Cardiac septum (tissue), 1 donor: ENCODE results near the gene MAP3K12. TPM values are rescaled to one million over a fixed set of nuclear protein-coding genes. Genes with fewer than 3 reads are reported as not detected.

Source experiments
- DNase-seq: peaks from one replicate; pipeline ENCODE4 v3.0.0-alpha.2; 2020; ENCODE audit warnings: low spot score
- intact Hi-C: fragments of 100-400 bp; cut with DNase I; formaldehyde crosslinking; loops from one replicate; pipeline ENCODE4 v1.14.0; 2022
- total RNA-seq: library from RNA; stranded (reverse); fragmentation: NEBNext Ultra II Directional; extraction: Animal tissue kit (Norgen Biotek cat#: 25700); gene quantifications from one replicate; pipeline ENCODE4 v1.2.1, GENCODE V29; 2021
- donor health status: DM: no; HTN: no; CAD: no.

The MAP3K12 gene
- total RNA-seq, 1 donor from 2014 or later: 7.0 TPM

DNA sequence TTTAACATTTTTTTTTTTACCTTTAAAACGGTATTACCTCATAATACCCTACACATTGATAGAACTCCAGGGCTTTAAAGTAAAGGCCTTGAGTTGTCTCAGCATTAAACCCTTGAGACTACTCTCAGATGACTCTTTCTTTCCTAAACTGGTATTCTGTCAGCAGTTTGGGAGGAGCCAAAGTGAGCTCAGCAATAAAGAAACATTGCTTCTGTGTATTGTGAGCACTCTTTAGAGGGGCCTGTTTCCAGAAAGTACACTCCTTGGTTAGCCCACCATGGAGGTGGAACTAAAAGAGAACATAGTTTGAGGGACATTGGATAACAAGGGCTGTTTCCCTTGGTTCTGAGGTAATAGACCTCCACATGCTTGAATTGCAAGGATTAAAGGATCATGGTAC is 20.4 kb downstream of the MAP3K12 start:
- intact Hi-C loops: no loop called here
- DNase-seq: no peak

DNA sequence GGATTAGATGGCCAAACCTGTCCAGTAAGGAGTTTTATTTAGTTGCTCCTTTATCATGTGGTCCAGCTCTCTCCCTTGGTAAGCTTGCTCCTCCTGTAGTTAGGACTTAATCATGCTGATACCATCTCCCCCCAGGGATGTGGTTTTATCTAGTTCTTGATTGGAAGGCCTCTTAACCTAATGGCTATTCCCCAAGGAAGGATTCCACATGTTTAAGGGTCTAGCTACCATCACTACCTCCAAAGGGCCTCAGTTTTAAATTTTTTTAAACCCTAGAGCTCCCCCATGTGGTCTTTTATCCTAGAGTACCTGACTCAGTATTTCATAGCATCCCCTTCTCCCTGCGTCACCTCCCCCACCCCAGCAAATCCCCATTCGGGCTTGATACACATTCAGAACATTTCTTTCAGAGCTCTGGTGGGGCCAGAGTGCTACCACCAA is 22.5 kb downstream of the MAP3K12 start:
- DNase-seq: no peak
- intact Hi-C loops: no loop called here

GRCh38 chr12:53474819-53475218 is 24.4 kb downstream of the MAP3K12 start:
- no peak for DNase-seq
- intact Hi-C loops: no loop called here

GRCh38 chr12:53474077-53474476 is 25.2 kb downstream of the MAP3K12 start:
- no peak for DNase-seq
- intact Hi-C loops: no loop called here

DNA sequence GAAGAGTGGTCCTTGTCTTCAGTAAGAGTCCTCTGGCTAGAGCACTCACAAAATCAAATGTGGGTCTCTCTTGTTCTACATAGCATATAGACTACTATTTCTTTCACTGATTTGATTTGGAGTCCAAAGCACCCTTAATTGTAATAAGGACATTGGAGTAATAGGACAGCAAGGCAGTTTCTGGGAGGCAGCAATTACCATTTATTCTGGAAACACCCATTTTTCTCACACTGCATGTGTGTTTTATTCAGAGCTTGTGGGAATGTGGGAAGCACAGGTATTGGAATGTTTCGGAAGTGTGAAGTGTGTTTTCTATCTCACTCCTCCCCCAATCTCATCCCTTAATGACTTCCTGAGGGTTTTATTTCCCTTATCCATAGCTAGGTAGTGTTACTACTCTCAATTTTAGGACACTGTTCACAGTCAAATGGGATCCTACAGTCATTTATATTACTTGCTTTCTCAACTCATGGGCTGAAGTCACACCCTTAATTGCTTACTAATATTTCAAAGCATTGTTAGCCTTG is 27.1 kb downstream of the MAP3K12 start:
- intact Hi-C loops: no loop called here
- DNase-seq: no peak

DNA sequence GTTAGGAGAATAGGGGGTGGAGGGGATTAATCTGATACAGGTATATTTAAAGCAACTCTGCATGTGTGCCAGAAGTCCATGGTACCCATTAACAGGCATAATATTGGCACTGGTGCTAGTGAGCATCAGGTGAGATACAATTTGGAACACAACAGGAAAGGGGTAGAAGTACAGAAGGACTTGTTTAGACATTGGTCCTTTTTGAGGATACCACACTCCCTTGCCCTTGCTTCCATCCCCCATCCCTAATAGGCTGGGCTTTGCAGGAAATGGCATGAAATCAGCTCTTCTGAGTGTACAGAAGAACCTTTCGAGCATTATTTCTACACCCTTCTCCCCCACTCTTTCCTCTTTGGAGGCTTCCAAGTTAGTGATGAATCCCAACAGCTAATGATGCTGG is 31.0 kb downstream of the MAP3K12 start:
- intact Hi-C loops: no loop called here
- no peak for DNase-seq

DNA sequence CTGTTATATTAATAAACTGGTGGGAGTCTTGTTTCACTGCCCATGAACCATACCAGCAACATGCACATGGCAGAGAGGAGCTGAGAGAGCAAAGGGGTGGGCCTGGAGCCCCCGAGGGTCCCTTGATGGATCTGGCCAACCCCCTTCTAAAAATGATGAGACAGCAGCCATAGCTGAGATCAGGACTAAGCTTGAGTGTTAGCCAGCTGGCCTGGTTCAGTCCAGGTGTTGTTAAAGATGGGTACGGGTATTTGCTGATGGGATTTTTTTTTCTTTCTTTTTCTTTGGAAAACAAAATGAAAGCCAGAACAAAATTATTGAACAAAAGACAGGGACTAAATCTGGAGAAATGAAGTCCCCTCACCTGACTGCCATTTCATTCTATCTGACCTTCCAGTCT is 31.4 kb downstream of the MAP3K12 start:
- intact Hi-C loops: no loop called here
- DNase-seq: no peak

DNA sequence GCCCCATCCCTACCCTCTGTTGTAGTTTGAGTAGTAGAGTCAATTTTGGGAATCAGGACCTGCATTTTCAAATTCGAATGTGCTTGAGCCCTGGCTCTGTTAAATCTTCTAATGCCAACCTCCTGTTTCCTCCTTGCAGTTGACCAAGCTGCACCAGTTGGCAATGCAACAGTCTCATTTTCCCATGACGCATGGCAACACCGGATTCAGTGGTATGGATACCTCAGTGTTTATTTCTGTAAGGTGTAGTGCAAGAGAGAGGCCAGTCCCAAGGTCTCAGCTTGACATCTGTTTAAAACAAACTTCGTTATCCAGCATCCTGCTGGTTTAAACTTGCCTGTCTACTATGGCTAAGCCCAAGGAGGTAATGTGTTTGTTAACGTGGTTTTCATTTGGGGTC is 32.2 kb downstream of the MAP3K12 start:
- DNase-seq: no peak
- intact Hi-C loops: no loop called here

DNA sequence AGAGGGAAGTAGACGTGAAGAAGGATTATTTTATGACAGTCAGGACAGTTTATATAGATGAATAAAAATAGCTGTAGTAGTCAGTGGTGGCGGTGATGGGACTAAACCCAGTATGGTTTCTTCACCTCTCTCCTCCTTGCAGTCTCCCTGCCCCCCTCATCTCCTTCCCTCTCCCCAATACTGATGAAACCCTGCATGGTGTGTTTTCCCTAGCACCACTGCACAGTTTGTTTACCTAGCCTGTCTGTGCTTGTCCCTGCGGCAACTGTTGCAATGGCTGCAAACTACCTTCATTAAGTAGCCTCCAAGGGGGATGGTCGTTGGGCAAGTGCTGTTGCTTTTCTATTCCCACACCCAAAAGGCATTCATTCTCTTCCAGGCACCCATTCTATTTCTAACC is 32.6 kb downstream of the MAP3K12 start:
- intact Hi-C loops: no loop called here
- no peak for DNase-seq

GRCh38 chr12:53465679-53466078 is 33.6 kb downstream of the MAP3K12 start:
- no peak for DNase-seq
- intact Hi-C loops: no loop called here

GRCh38 chr12:53464685-53465418 is 34.4 kb downstream of the MAP3K12 start:
- DNase-seq: no peak
- intact Hi-C loops: no loop called here

- intact Hi-C loops: no loop called here
- no peak for DNase-seq
These were observed 35.3 kb downstream of the MAP3K12 start for GRCh38 chr12:53463802-53464560.

- intact Hi-C loops: no loop called here
These were observed 36.3 kb downstream of the MAP3K12 start for GRCh38 chr12:53462935-53463334.

DNA sequence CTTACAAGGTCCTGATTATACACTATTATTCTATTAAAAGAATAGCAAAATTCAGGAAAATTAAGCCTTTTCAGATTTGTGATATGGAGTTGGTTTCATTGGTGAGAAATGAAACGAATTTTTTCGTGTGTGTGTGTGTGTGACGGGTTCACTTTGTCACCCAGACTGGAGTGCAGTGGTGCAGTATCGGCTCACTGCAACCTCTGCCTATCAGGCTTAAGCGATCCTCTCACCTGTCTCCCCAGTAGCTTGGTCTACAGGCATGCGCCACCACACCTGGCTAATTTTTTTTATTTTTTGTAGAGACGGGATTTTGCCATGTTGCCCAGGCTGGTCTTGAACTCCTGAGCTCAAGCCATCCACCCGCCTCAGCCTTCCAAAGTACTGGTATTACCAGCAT is 37.7 kb downstream of the MAP3K12 start:
- intact Hi-C loops: no loop called here
- DNase-seq: no peak

More at GRCh38 chr12:53462935-53463334, 36.3 kb downstream of the MAP3K12 start:
- DNase-seq: no peak

- no peak for DNase-seq
- intact Hi-C loops: no loop called here
These were observed 38.2 kb downstream of the MAP3K12 start for GRCh38 chr12:53461059-53461458.

- DNase-seq: no peak
- intact Hi-C loops: no loop called here
These were observed 40.2 kb downstream of the MAP3K12 start for GRCh38 chr12:53459097-53459496.

- DNase-seq: no peak
- intact Hi-C loops: no loop called here
These were observed 42.4 kb downstream of the MAP3K12 start for GRCh38 chr12:53456654-53457366.

DNA sequence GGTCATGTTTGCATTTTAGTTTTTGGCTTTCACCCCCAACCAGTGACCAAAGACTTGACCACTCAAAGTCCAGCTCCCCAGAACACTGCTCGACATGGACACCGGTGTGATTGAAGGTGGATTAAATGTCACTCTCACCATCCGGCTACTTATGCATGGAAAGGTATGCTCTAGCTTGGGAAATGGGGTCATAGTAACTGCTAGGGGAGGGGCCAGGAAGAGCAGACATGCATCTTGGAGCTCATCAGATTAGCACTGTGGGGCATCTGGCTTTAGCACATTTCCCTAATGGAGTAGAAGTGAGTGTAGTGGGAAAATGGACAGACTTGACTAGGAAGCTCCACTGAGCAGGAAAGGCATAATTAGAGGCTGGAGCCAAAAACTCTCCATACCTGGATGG is 44.6 kb downstream of the MAP3K12 start:
- no peak for DNase-seq
- intact Hi-C loops: no loop called here

- intact Hi-C loops: no loop called here
- DNase-seq: no peak
These were observed 45.2 kb downstream of the MAP3K12 start for GRCh38 chr12:53453953-53454640.
